ENCODE measurements around the gene GSTO2. TPM values are rescaled to one million over a fixed set of nuclear protein-coding genes. Genes with fewer than 3 reads are reported as not detected.

Gene GSTO2
- total and polyA plus RNA-seq, 2 of the 13 experiments (the other 11 are each of a cell fraction or from before 2014, with no cell fraction given): 2.1 to 7.9 TPM

DNA sequence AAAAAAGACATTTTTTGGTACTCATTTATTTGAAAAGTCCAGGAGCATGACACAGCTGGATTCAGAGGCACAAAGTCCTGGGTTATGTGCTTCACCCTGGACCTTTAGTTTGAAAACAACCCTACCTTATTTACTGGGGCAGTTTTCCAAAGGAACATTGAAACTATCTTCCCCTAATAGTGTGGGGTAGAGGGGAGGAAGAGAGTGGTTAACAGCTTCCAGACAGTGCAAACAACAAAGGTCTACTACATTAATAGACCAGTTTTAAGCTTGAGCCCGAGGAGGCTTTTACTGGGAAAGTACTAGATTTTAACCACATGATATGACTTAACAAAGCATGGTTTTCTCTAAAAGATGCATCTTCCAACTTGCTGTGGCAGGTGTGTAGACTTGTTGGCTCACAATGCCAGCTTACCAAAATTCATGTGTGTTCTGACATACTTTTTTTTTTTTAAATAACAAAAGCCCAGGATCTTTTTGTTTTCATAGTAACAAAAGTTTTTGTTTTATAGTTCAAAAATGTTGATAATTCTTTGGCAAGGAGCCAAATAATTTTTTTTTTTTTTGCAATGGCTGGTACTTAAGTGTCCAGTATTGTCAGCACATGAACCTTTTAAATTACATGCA is 12.5 kb upstream of the GSTO2 start (continued):
- TF ChIP-seq, protein P1, sequence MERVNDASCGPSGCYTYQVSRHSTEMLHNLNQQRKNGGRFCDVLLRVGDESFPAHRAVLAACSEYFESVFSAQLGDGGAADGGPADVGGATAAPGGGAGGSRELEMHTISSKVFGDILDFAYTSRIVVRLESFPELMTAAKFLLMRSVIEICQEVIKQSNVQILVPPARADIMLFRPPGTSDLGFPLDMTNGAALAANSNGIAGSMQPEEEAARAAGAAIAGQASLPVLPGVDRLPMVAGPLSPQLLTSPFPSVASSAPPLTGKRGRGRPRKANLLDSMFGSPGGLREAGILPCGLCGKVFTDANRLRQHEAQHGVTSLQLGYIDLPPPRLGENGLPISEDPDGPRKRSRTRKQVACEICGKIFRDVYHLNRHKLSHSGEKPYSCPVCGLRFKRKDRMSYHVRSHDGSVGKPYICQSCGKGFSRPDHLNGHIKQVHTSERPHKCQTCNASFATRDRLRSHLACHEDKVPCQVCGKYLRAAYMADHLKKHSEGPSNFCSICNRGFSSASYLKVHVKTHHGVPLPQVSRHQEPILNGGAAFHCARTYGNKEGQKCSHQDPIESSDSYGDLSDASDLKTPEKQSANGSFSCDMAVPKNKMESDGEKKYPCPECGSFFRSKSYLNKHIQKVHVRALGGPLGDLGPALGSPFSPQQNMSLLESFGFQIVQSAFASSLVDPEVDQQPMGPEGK (CRISPR knock-in tag; IDR thresholded peaks at IDR 0.05): no peak; the same call in 1 of the 2 replicates
- peak; percentile 51; the same call in 1 of the 2 replicates for TF ChIP-seq HMG20A (CRISPR knock-in tag; IDR thresholded peaks at IDR 0.05; ENCODE audit: borderline replicate concordance)
- TF ChIP-seq, protein P2, sequence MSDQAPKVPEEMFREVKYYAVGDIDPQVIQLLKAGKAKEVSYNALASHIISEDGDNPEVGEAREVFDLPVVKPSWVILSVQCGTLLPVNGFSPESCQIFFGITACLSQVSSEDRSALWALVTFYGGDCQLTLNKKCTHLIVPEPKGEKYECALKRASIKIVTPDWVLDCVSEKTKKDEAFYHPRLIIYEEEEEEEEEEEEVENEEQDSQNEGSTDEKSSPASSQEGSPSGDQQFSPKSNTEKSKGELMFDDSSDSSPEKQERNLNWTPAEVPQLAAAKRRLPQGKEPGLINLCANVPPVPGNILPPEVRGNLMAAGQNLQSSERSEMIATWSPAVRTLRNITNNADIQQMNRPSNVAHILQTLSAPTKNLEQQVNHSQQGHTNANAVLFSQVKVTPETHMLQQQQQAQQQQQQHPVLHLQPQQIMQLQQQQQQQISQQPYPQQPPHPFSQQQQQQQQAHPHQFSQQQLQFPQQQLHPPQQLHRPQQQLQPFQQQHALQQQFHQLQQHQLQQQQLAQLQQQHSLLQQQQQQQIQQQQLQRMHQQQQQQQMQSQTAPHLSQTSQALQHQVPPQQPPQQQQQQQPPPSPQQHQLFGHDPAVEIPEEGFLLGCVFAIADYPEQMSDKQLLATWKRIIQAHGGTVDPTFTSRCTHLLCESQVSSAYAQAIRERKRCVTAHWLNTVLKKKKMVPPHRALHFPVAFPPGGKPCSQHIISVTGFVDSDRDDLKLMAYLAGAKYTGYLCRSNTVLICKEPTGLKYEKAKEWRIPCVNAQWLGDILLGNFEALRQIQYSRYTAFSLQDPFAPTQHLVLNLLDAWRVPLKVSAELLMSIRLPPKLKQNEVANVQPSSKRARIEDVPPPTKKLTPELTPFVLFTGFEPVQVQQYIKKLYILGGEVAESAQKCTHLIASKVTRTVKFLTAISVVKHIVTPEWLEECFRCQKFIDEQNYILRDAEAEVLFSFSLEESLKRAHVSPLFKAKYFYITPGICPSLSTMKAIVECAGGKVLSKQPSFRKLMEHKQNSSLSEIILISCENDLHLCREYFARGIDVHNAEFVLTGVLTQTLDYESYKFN (CRISPR knock-in tag; conservative IDR thresholded peaks at IDR 0.05): peak; percentile 72; the same call in 1 of the 2 replicates
- no peak for TF ChIP-seq FOXA1 (IDR thresholded peaks at IDR 0.05)
- TF ChIP-seq FOXA1 (CRISPR knock-in tag; IDR thresholded peaks at IDR 0.05): peak; percentile 53
- TF ChIP-seq HHEX (CRISPR knock-in tag; IDR thresholded peaks at IDR 0.05): no peak
- TF ChIP-seq, protein P3, sequence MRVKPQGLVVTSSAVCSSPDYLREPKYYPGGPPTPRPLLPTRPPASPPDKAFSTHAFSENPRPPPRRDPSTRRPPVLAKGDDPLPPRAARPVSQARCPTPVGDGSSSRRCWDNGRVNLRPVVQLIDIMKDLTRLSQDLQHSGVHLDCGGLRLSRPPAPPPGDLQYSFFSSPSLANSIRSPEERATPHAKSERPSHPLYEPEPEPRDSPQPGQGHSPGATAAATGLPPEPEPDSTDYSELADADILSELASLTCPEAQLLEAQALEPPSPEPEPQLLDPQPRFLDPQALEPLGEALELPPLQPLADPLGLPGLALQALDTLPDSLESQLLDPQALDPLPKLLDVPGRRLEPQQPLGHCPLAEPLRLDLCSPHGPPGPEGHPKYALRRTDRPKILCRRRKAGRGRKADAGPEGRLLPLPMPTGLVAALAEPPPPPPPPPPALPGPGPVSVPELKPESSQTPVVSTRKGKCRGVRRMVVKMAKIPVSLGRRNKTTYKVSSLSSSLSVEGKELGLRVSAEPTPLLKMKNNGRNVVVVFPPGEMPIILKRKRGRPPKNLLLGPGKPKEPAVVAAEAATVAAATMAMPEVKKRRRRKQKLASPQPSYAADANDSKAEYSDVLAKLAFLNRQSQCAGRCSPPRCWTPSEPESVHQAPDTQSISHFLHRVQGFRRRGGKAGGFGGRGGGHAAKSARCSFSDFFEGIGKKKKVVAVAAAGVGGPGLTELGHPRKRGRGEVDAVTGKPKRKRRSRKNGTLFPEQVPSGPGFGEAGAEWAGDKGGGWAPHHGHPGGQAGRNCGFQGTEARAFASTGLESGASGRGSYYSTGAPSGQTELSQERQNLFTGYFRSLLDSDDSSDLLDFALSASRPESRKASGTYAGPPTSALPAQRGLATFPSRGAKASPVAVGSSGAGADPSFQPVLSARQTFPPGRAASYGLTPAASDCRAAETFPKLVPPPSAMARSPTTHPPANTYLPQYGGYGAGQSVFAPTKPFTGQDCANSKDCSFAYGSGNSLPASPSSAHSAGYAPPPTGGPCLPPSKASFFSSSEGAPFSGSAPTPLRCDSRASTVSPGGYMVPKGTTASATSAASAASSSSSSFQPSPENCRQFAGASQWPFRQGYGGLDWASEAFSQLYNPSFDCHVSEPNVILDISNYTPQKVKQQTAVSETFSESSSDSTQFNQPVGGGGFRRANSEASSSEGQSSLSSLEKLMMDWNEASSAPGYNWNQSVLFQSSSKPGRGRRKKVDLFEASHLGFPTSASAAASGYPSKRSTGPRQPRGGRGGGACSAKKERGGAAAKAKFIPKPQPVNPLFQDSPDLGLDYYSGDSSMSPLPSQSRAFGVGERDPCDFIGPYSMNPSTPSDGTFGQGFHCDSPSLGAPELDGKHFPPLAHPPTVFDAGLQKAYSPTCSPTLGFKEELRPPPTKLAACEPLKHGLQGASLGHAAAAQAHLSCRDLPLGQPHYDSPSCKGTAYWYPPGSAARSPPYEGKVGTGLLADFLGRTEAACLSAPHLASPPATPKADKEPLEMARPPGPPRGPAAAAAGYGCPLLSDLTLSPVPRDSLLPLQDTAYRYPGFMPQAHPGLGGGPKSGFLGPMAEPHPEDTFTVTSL (CRISPR knock-in tag; IDR thresholded peaks at IDR 0.05; ENCODE audit: borderline replicate concordance): peak; percentile 74; the same call in 1 of the 2 replicates
- TF ChIP-seq, protein P4, sequence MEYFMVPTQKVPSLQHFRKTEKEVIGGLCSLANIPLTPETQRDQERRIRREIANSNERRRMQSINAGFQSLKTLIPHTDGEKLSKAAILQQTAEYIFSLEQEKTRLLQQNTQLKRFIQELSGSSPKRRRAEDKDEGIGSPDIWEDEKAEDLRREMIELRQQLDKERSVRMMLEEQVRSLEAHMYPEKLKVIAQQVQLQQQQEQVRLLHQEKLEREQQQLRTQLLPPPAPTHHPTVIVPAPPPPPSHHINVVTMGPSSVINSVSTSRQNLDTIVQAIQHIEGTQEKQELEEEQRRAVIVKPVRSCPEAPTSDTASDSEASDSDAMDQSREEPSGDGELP (IDR thresholded peaks at IDR 0.05; ENCODE audit: borderline replicate concordance, low read depth): peak; percentile 19; the same call in 1 of the 2 replicates
- no peak for TF ChIP-seq DNMT1 (CRISPR knock-in tag; IDR thresholded peaks at IDR 0.05)
- TF ChIP-seq, protein P5, sequence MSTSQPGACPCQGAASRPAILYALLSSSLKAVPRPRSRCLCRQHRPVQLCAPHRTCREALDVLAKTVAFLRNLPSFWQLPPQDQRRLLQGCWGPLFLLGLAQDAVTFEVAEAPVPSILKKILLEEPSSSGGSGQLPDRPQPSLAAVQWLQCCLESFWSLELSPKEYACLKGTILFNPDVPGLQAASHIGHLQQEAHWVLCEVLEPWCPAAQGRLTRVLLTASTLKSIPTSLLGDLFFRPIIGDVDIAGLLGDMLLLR (CRISPR knock-in tag; IDR thresholded peaks at IDR 0.05): no peak
- TF ChIP-seq, protein P6, sequence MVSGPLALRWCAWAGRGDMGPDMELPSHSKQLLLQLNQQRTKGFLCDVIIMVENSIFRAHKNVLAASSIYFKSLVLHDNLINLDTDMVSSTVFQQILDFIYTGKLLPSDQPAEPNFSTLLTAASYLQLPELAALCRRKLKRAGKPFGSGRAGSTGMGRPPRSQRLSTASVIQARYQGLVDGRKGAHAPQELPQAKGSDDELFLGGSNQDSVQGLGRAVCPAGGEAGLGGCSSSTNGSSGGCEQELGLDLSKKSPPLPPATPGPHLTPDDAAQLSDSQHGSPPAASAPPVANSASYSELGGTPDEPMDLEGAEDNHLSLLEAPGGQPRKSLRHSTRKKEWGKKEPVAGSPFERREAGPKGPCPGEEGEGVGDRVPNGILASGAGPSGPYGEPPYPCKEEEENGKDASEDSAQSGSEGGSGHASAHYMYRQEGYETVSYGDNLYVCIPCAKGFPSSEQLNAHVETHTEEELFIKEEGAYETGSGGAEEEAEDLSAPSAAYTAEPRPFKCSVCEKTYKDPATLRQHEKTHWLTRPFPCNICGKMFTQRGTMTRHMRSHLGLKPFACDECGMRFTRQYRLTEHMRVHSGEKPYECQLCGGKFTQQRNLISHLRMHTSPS (CRISPR knock-in tag; IDR thresholded peaks at IDR 0.05; ENCODE audit: low read depth): no peak
- TF ChIP-seq, protein P7, sequence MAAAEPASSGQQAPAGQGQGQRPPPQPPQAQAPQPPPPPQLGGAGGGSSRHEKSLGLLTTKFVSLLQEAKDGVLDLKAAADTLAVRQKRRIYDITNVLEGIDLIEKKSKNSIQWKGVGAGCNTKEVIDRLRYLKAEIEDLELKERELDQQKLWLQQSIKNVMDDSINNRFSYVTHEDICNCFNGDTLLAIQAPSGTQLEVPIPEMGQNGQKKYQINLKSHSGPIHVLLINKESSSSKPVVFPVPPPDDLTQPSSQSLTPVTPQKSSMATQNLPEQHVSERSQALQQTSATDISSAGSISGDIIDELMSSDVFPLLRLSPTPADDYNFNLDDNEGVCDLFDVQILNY (CRISPR knock-in tag; conservative IDR thresholded peaks at IDR 0.05): no peak

All from HepG2 (cell line).